Measurements from ENCODE around the gene C2orf81.
"Not testable (repeated sequence)": the region's sequence is repeated elsewhere in the genome, so short reads cannot be mapped to it uniquely, and the experiment has no call there.

C2orf81 gene

DNA sequence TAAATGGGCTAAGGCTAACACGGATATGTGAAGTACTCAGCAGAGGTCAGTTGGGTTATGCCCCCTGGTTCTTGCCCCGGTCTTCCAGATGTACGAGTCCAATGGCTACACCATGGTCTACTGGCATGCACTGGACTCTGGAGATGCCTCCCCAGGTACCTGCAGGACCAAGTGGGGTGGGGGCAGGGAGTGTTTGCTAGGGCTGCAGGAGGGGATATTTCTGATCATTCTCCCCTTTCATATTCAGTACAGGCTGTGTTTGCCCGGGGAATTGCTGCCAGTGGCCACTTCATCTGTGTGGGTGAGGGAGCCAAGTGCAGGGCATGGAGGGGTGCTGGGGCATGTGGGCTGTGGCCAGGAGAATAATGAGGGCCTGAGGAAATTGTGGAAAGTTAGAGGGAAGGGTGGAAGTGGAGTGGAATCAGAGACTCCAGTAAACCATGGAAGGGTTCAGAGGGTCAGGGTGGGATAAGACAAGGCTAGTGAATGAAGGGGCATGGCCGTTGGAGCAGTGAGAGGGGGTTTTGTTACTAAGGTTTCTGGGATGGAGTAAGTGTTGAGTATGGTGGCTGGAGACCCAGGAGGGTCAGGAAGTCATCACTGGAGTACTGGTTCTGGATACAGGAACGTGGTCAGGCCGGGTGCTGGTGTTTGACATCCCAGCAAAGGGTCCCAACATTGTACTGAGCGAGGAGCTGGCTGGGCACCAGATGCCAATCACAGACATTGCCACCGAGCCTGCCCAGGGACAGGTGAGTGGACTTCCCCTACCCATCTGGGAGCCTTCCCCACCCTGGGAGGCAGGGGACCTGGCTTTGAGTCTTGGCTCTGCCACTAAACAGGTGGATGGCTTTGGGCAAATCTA, 2.0 kb upstream of the C2orf81 start:
- no peak for DNase-seq

DNA sequence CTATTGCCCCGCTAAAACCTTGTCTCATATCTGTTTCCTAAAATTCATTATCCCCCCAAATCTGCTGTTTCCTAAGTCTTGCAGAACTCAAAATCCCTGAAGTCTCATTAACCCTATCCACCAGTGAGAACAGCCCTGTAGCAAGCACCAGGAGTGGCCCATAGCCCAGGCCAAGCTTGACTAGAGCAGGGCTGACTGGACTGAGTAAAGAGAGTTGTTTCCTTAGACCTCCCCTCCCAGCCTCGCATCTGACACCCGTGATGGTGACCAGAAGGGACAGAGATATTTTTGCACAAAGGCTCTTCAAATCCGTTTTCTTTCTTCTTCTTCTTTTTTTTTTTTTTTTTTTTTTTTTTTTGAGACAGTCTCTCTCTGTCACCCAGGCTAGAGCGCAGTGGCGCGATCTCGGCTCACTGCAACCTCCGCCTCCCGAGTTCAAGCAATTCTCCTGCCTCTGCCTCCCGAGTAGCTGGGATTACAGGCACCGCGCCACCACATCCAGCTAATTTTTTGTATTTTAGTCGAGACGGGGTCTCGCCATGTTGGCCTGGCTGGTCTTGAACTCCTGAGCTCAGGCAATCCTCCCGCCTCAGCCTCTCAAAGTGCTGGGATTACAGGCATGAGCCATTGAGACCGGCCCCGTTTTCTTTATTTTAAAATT, 846 bp downstream of the C2orf81 start:
- DNase-seq, result not testable (repeated sequence)

DNA sequence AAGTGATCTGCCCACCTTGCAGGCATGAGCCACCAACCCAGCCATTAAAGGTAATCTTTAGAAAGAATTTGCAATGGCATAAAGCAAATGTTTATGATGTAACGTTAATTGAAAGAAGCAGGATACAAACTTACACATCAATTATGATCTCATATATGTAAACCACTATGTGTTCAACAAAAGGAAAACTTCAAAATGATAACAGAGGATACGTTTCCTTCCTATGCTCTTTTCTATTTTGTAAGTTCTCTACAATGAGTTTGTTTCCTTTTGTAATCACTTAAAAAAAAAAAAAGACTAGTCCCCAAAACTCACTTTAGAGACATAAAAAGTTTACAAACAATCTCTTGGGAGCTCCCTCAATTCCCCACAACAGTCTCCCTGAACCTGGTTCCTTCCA, 1.4 kb downstream of the C2orf81 start:
- DNase-seq, result no peak

DNA sequence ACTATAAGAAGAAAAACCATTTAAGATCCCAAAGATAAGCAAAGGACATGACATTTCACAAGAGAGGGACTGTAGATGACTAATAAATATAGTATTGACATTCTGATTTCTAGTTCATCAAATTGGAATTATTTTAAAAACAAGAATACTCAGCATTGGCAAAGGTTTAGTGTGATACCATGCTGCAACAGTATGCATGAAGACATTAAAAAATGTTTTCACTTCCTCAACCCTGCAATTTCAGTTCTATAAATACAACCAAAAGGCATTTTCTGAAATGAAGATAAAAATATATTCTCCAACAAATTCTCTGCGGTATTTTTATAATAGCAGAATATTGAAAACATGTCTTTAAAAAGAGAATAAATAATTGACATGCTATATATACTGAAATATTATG, 2.1 kb downstream of the C2orf81 start:
- DNase-seq, result no peak

DNA sequence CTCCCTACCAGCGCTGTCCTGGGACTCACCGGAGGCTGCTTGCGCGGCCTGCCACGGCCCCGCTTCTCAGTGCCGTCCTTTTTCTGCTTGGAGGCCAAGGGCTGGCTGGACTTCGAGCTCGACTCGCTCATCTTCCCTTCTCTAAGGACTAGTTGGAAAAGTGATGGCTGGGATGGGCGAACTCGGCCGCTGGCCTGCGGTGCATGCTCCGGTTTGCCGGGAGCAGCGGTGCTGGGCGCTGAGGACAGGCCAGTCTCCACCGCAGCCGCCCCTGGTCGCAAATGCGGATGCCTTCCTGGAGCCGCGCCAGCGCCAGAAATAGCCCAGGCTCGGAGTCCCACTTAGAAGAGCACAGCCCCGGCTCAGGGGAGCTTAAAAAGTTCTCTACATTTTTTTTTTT, 3.1 kb downstream of the C2orf81 start:
- DNase-seq, result no peak

DNA sequence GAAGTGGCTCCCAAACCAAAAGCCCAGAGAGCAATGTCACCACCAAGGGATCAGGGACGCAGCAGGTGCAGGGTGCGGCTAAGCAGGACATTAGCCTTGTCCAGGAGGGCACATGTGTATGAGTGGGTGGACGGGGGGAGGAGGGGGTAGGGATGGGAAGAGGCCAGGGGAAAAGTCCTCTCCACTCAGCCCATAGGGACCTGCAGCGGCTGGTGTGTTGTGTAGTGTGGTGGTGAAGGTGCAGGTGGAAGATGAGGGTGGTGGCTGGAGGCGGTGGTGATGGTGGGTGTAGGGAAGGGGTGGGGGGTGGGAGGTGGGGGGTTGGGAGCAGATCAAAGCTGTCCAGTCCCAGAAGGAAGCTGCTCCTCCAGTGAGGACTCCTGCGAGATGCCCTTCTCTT, 3.7 kb downstream of the C2orf81 start:
- no peak for DNase-seq

DNA sequence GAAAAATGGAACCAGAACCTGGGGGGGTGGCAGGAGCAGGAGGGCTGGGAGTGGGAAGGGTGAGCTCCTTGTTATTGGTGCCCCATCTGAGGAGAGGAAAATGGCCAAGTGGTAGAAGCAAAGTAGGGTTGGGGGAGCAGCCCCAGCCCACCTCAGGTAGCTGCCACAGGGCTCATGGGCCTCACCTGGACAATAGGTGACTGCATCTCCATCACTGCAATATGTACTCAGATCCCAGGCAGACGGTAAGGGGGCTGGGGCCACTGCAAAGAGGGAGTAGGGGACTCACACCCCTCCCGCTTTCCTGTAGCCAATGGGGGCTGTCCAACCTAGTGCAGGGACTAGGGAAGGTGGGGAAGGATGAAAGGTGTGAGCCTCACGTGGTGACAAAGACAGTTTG, 4.2 kb downstream of the C2orf81 start:
- no peak for DNase-seq

DNA sequence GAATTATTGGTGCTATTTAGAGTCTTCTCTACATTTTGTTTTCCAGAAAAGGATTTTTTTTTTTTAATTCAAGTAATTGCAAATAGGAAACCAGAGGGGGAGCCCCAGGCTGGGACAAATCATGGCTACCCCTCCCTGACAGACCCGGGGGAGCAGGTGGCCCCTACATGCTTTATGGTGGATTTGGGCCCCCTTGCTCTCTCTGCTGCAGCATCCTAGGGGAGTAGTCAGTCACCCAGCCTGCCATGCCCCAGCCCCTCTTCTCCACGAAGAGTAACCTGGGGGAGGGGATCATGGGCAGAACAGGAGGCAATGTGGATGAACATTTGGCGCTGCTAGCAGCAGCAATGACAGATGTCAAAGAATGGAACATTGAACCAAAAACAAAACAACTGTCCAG, 4.6 kb downstream of the C2orf81 start:
- no peak for DNase-seq

DNA sequence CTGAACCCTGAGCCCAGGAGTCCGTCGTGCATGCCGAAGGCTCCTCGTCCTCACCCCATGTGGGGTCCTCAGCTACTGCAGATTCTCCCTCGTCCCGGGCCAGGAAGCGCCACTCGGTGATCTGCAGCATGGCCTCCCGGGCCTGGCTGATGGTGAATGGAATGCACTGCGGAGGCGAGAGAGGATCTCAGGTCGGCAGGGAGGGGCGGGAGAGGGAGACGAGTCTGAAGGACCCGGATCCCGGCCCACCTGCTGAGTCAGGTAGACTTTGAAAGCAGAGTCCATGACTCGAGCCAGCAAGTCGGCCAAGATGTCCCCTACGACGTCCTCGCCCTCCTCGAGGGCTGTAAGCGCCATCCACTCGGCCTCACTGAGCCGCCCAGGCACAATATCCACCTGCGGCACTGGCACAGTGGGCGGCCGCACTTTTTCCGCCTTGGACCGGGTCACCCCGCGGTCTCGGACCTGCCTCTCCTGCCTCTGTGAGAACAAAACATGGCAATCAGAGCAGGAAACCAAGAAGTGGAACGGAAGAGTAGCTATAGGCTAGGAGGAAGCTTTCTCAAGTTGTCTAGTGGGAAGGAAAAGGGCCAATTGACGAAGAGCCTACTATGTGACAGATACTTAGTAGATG, 5.5 kb downstream of the C2orf81 start:
- no peak for DNase-seq

DNA sequence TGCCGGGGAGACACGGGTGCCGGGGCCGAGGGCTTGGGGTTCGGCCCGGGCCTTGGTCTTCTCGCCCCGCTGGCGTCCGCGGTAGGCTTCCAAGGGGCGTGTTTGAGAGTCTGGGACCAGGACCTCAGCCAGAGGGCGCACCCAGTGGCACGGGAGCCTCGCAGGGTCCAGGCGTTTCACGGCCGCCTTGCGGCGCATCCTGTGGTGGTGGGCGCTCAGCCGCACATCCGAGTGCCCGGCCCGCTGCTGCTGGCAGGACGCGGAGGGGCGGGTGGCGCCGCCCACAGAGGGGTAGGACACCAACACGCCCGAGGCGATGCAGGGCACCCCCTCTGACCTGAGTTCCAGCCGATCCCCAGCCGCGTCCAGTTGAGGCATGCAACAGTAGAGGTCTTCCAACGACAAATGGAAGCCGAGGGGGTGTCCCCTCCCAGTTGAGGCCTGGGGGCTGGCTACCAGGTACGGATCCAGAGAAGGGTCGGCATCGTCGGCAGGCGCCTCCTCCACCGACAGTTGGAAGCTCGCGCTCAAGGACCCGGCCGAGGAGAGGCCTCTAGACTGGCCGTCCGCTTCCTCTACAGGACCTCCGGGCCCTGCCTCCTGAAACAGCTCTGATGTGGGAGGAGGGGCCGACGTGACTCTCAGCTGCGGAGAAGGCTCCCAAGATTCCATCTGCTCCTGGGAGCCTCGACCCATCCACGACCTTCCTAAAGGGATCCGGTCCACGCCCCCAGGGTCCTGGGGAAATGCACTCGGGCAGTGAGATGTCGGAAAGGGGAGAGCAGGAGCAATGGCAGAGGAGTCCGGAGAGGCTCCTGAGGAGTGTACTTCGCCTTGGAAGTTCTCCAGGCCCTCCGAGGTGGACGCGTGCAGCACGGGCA, 6.3 kb downstream of the C2orf81 start:
- DNase-seq, result peak; percentile 31

DNA sequence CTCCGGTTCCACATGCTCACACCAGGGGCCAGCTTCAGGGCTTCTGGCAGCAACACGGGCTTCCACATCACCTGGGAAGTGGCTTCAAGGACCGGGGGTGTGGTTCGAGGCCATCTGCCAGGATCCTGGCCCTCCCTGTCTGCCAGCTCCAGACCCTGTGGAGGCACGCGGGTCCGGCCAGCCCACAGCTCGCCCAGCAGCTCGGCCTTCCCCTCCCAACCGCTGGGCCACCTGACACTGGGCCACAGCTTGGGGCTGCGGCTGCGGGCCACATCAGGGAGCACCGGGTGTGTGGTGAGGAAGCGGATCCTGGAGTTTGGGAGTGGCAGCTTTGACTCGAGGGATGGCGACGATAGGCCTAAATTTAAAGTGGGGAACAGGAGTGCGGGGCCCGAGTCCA, 7.0 kb downstream of the C2orf81 start:
- DNase-seq, result no peak

DNA sequence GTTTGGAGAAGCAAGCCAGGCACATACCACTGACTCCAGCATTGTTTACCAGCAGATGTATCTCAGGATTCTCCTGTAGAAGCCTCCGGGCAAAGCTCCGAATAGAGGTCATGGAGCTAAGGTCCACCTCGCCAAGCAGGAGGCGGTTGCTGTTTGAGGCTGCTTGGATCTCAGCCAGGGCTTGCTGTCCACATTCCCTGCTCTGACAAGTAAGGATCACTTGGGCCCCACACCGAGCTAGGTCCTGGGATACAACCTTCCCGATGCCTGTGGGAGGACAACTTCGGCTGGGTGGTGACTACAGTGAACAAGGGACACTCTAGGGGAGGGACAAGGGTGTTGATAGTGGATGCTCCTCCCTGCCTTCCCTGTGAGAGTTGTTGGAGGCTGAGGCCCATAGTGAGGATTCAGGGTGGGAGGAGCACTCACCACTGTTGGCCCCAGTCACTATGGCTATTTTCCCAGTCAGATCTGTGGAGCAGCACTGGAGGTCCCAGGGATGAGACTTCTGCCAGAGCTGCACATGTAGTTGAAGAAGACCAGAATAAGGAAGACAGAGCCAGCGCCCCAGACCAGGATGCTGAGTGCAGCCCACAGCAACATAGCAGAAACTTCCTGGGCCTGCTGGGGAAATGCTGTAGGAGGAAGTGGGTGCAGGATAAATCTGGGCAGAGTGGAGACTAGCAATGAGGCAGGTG, 8.3 kb downstream of the C2orf81 start:
- no peak for DNase-seq

DNA sequence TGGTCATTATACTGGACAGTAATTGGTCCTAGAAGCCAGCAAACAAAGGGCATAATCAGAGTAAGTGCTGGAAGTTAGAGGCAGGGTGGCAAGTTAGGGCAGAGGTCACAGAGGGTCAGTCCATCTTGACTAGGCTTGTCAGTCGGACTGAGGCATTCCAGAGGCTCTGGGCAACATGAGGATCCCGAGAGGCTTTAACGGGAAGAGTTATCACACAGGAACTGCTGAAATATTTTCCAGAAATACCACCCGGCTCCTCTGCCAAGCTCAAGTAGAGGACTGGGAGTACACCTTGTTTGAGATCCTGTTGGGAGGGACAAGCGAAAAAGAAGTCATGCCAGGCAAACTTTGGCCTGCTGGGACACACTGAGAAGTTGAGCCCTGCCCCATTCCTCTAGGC, 13.7 kb downstream of the C2orf81 start:
- DNase-seq, result no peak

DNA sequence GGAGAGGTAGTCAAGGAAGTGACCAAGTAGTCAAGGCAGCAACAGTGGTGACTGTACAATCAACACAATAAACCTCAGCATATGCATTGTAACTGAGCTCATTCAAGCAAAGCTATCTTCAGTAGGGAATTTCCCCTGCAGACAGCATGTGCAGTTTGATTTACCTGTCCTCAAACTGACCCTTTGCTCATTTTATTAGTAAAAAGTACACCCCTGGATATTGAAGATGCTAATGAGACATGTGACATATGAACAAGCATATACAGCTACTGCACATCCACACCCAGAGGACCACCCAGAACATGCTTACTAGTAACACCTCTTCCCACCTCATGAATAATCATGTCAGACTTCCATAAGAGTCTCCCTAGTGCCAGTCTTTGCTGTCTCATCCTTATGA, 15.4 kb downstream of the C2orf81 start:
- no peak for DNase-seq

DNA sequence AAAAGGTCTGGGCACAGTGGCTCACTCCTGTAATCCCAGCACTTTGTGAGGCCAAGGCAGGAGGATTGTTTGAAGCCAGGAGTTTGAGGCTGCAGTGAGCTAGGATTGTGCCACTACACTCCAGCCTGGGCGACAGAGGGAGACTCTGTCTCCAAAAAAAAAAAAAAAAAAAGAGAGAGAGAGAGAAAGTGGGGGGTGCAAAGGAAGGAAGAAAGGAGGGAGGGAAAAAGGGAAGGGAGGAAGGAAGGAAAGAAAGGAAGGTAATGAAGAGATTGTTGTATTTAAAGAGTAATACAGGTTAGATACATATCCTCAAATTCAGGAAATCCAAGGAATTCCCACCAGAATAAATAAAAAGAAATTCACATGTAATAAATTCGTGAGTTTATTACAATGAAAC, 19.5 kb downstream of the C2orf81 start:
- DNase-seq, result no peak

DNA sequence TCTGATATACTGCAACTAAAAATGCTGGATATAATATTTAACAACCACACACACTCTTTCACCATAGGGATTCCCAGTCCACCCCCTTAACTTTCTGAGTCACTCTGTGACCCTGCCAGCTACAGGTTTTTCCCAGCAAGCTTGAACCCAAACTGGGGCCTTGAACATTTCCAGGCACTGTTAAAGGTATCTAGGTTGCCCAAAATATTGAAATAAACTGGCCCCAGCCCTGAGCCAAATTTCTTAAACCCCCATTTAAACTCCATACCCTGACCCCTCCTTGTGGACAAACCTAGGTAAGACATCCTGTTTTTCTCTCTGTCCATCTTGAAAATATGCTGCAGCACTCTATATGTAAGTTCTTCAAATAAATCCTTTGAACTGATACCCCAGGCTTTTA, 21.6 kb downstream of the C2orf81 start:
- DNase-seq, result peak; percentile 26

DNA sequence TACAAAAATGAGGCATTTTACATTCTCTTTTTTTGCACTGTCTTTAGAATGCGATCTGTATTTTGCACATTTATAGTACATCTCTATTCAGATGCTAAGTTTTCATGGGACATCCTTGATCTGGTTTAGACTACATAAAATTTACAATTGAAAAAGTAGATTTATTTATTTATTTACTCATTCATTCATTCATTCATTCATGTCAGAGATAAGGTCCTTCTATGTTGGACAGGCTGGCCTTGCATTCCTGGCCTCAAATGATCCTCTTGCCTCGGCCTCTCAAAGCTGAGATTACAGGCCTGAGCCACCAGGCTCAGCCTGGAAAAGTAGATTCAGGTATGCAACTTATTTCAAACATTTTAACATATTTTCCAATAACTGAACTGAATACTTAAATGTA, 25.3 kb downstream of the C2orf81 start:
- no peak for DNase-seq

DNA sequence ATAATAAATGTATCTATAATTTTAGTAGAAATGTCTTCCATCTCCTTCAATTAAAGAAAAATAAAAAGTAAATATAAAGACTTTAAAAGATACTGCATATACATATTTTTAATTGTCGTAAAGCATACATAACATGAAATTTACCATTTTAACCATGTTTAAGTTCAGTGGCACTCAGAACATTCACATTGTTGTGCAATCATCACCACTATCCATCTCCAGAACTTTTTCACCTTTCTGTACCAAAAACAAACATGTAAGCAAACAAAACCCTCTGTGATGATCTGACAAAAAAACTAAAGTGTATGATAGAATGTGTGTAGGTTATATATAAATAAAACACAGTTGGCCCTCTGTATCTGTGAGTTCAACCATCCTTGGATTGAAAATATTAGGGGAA, 27.9 kb downstream of the C2orf81 start:
- no peak for DNase-seq

DNA sequence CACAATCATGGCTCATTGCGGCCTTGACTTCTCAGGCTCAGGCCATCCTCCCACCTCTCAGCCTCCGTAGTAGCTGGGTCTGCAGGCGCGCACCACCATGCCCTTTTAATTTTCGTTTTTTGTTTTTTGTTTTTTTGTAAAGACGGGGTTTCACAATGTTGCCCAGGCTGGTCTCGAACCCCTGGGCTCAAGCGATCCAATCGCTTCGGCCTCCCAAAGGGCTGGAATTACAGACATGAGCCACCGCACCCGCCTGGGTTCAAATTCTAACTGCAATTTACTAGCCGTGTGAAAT, 29.0 kb downstream of the C2orf81 start:
- DNase-seq, result no peak

DNA sequence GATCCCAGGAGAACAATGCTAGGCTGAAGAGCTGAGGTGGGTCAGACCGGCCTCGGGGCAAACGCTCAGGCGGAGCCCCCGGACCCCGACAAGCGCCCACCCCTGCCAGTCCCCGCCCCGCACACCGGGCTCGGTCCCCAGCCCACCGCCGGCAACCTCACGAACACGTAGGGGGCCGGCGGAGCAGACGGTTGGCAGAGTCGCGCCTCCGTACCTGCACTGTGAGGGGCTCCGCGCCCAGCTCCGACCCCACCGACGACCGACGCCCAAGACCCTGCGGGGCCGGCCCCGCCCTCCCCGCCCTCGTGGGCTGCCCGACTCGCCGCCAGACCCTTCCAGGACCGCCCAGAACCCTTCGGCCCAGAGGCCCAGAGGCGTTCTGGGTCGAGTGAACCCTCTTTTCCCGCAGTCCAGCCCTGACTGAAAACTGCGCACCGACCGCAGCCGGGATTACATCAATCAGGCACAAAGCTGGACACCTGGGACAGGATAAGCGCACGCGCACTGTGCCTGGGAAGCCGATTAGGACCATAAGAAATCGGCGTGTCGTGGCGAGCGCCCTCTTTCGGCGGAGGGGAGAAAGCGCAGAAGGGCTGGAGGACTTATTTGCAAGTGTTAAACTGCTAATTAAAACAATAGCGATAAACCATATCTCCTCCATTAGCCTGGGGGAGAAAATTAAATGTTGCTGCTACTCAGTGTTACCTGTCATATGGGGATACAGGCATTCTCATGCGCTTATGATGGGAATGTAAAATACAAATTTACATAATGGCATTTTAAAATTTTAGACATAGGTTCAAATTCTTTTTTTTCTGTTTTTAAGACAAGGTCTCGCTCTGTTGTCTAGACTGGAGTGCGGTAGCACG, 29.6 kb downstream of the C2orf81 start:
- DNase-seq, result peak; percentile 84

DNA sequence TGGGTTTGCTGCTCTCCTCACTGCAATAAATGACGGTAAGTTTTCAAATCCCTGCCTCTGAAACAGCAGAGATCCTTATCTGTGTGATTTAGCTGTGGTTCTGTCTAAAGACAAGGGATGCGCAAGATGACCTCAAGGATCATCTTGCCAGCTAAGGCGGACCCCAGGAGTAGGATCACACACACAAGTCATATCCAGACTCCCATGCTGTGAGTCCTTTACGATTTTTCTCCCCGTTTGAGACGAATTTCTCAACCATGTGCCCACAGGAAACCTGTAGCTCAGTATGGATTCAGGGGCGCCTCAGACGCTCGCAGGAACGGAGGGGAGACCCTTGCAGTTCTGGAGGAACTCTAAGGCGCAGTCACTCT, 30.2 kb downstream of the C2orf81 start:
- DNase-seq, result no peak

DNA sequence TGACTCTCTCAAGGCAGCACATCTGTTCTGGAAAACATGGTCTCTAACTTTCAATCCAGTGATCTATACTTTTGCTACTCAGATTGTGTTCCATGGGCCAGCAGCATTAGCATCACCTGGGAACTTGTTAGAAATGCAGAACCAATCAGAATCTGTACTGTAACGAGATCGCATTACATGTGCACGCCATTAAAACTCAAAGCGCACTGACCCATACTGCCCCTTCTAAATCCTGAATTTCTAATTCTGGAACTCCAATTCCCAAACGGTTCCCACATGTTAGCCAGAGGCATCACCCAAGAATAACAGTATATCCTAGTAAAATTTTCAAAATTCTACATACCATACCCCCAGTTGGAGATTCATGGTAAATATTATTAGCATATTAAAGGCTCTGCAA, 30.8 kb downstream of the C2orf81 start:
- DNase-seq, result no peak

Data from fibroblast of upper back skin (primary cell).